Psoas muscle (tissue), 8 donors: ENCODE measurements around the gene SPOCK3. TPM values are rescaled to one million over a fixed set of nuclear protein-coding genes. Genes with fewer than 3 reads are reported as not detected.

Experiments
- ATAC-seq, 4 donors: fragments of 200-7000 bp; cut with Tn5 transposase; one replicate each; pipeline ENCODE4 v1.9.1; 2020; ENCODE audit warnings: moderate library complexity in 3 of 4, mild to moderate bottlenecking in 2 of 4
- DNase-seq, 2 donors: peaks; one replicate each; pipeline ENCODE4 v3.0.0-alpha.2; 2020
- H3K27ac ChIP-seq: fragments of 200-600 bp; one replicate; pipeline ENCODE4 v1.8.0; 2022
- H3K27me3 ChIP-seq, 3 donors: fragments of 200-600 bp in 1 of 3; one replicate each; pipeline versions ENCODE4 v1.6.1 to v1.8.0; 2013 to 2022; ENCODE audit warnings: low read length in 2 of 3, mild to moderate bottlenecking in 2 of 3, moderate library complexity in 1 of 3; ENCODE audit not compliant: insufficient read depth in 3 of 3
- H3K36me3 ChIP-seq, 2 donors: fragments of 200-600 bp in 1 of 2; one replicate each; pipeline versions ENCODE4 v1.6.1 to v1.8.0; 2013 to 2022; ENCODE audit warnings: low read depth in 1 of 2, mild to moderate bottlenecking in 1 of 2, moderate library complexity in 1 of 2; ENCODE audit not compliant: insufficient read depth in 1 of 2
- H3K4me1 ChIP-seq: fragments of 200-600 bp; one replicate; pipeline ENCODE4 v1.8.0; 2022
- H3K4me3 ChIP-seq: fragments of 200-600 bp; one replicate; pipeline ENCODE4 v1.8.0; 2022; ENCODE audit warnings: mild to moderate bottlenecking
- H3K9me3 ChIP-seq: fragments of 200-600 bp; one replicate; pipeline ENCODE4 v1.8.0; 2022
- WGBS, 3 donors: extraction: QIAGEN DNeasy Blood & Tissue Kit; methylation state at CpG; one replicate each; pipeline versions ENCODE4 v1.1.6 to v1.1.7; 2013; 5-methylcytosine and 5-hydroxymethylcytosine counted together
- intact Hi-C, 2 donors: fragments of 100-400 bp; cut with DNase I; formaldehyde crosslinking; loops; one replicate each; pipeline versions ENCODE4 v1.11.0 to v1.14.2; 2022
- polyA plus RNA-seq, 3 donors: library from polyadenylated mRNA; stranded (reverse); fragments of 200-250 nt; gene quantifications; one replicate each; pipeline ENCODE4 v1.2.3, GENCODE V29; 2013
- total RNA-seq, 4 donors: library from RNA; stranded (reverse); fragmentation: NEBNext Ultra II Directional in 2 of 4; extraction: Animal tissue kit (Norgen Biotek cat#: 25700) in 2 of 4; gene quantifications; one replicate each; pipeline versions ENCODE4 v1.2.1 to v1.2.4, GENCODE V29; 2021 to 2023
- TF ChIP-seq, protein P1 (sequence below): fragments of 200-600 bp; IDR thresholded peaks from one replicate; pipeline ENCODE4 v1.8.0; 2022; ENCODE audit warnings: antibody characterized with exemption
- donor health status: healthy with polysubstance abuse.
- donor health status: DM: no; HTN: no; CAD: no; lungs with moderate emphysema.
- donor health status: Bipolar disorder and iron deficiency.
- donor health status: healthy.
- donor health status: DM: yes; HTN: yes; CAD: no.
- donor health status: DM: no; HTN: no; CAD: no.
- donor health status: DM: no; HTN: no; CAD: no.
- donor health status: DM: yes; HTN: yes; CAD: no.

The SPOCK3 gene
- total and polyA plus RNA-seq, 7 donors, result 0.09 to 1.0 (median 0.11) TPM; not detected in 4

DNA sequence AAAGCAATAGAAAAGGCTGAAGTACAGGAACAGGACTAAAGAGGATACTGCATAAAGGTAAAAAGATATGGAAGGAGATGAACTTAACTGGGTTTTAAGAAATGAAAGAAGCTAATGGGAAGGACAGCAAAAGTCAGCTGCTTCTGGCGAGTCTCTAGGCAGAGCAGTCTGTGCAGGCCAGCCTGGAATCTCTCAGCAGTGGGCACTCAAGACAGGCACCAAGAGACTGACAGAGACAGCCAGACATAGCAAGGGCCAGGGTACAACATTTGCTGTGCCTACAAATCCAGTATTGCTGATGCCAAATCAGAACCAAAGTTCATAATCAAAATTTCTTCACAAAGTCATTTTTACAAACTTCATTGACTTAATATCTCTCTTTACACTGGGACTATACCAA, 62.4 kb downstream of the SPOCK3 start:
- no peaks in the 10 kb centered on the region for H3K4me1 ChIP-seq
- intact Hi-C loops, result no loop called here
- H3K27ac ChIP-seq, result no peak overlapping the region
- no peaks in the 10 kb centered on the region for H3K9me3 ChIP-seq
- H3K27me3 ChIP-seq, result no peaks in the 10 kb centered on the region
- DNase-seq (no peak), ATAC-seq (no peak)
- no peaks in the 10 kb centered on the region for H3K36me3 ChIP-seq
- no peak overlapping the region for H3K4me3 ChIP-seq
- WGBS, 3 donors, result 47 to 62% (median 59%) methylated on average over 1 of the region's 1 CpG
- TF ChIP-seq, protein P1, sequence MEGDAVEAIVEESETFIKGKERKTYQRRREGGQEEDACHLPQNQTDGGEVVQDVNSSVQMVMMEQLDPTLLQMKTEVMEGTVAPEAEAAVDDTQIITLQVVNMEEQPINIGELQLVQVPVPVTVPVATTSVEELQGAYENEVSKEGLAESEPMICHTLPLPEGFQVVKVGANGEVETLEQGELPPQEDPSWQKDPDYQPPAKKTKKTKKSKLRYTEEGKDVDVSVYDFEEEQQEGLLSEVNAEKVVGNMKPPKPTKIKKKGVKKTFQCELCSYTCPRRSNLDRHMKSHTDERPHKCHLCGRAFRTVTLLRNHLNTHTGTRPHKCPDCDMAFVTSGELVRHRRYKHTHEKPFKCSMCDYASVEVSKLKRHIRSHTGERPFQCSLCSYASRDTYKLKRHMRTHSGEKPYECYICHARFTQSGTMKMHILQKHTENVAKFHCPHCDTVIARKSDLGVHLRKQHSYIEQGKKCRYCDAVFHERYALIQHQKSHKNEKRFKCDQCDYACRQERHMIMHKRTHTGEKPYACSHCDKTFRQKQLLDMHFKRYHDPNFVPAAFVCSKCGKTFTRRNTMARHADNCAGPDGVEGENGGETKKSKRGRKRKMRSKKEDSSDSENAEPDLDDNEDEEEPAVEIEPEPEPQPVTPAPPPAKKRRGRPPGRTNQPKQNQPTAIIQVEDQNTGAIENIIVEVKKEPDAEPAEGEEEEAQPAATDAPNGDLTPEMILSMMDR, result no peak

DNA sequence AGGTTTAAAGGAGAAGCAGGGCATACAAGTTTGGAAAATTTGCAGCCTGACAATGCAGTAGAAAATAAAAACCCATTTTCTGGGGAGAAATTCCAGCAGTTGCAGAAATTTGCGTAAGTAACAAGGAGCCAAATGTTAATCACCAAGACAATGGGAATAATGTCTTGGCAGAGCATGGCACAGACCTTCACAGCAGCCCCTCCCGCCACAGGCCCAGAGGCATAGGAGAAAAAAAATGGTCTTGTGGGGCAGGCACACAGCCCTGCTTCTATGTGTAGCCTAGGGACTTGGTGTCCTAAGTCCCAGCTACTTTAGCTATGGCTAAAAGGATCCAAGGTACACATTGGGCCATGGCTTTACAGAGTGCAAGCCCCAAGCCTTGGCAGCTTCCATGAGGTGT, 65.7 kb downstream of the SPOCK3 start:
- intact Hi-C loops, result no loop called here
- H3K27me3 ChIP-seq, result no peaks in the 10 kb centered on the region
- no peak for DNase-seq
- H3K4me1 ChIP-seq, result no peaks in the 10 kb centered on the region
- no peak overlapping the region for H3K4me3 ChIP-seq
- no peak overlapping the region for H3K27ac ChIP-seq
- 80 to 87% (median 86%) methylated on average over 2 of the region's 2 CpGs for WGBS, 3 donors
- ATAC-seq, result no peak
- TF ChIP-seq, protein P1, result no peak
- H3K9me3 ChIP-seq, result no peaks in the 10 kb centered on the region
- no peaks in the 10 kb centered on the region for H3K36me3 ChIP-seq

DNA sequence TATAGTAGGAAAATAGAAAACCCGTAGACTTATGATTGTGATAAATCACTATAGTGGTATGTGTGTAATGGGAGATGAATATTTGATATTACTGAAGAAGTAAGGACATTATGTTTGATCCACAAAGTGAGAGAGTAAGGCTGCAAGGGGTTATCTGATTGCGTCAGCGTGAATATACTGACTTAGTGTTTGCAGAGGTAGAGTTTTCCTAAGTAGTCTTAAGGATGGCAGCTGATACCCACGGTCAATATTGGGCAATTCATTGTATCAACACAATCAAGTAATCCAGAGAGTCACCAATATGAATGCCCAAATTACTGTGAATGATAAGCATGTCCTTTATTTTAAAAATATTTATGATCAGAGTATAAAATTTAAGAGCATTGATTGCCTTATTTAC, 83.7 kb downstream of the SPOCK3 start:
- TF ChIP-seq, protein P1, result no peak
- Histone ChIP-seq H3K4me3 (no peak overlapping the region), H3K27me3 (no peaks in the 10 kb centered on the region), H3K36me3 (no peaks in the 10 kb centered on the region), H3K4me1 (no peaks in the 10 kb centered on the region), H3K9me3 (no peaks in the 10 kb centered on the region), H3K27ac (no peak overlapping the region)
- intact Hi-C loops, result no loop called here
- ATAC-seq, result no peak
- no peak for DNase-seq
- 88 to 89% (median 89%) methylated on average over 4 of the region's 4 CpGs for WGBS, 3 donors

DNA sequence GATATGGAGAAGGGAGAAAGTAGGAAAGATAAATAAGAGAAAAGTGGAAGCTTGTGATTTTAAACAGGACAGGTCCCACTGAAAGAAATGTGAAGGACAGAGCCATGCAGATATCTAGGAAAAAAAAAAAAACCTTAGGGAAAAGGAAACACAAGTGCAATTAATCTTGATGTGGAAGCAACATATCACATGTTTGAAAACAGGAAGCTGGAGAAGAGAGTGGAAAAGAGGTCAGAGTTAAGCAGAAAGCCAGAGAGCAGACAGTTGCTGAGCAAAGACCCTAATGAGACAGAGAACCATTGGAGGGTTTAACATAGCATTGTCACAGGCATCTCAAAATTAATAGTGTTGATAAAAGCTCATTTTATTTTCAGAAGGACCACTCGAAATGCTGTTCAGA, 89.7 kb downstream of the SPOCK3 start:
- WGBS, 3 donors, result 40 to 53% (median 41%) methylated on average over 1 of the region's 1 CpG
- H3K27ac ChIP-seq, result no peak overlapping the region
- no peak overlapping the region for H3K4me3 ChIP-seq
- TF ChIP-seq, protein P1, result no peak
- ATAC-seq, result no peak
- intact Hi-C loops, result no loop called here
- DNase-seq, result no peak
- H3K27me3 ChIP-seq, result no peaks in the 10 kb centered on the region
- no peaks in the 10 kb centered on the region for H3K9me3 ChIP-seq
- H3K4me1 ChIP-seq, result no peaks in the 10 kb centered on the region
- H3K36me3 ChIP-seq, result no peaks in the 10 kb centered on the region

DNA sequence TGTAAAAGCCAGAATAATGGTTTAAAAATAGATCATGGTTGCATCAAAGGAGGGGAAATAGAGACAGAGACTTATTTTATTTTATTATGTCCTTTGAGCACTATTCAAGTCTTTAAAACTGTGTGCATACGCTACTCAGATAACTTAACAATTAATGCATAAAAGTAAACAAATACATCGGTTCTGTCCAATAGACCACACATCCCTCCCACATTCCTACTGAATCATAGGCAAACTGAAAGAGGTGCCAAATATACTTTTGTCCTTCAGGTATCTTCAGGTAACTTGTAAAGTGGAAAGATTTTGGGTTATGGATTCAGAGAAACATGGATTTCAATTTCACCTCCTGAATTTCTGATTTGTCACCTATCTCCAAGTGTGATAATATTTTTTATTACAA, 91.3 kb downstream of the SPOCK3 start:
- Histone ChIP-seq H3K4me1 (no peaks in the 10 kb centered on the region), H3K4me3 (no peak overlapping the region), H3K9me3 (no peaks in the 10 kb centered on the region), H3K36me3 (no peaks in the 10 kb centered on the region), H3K27me3 (no peaks in the 10 kb centered on the region), H3K27ac (no peak overlapping the region)
- no peak for DNase-seq
- 89 to 97% (median 95%) methylated on average over 2 of the region's 2 CpGs for WGBS, 3 donors
- no peak for ATAC-seq
- intact Hi-C loops, result no loop called here
- TF ChIP-seq, protein P1, result no peak
